Kidney (tissue), 14 donors: ENCODE measurements around the gene SH3BP5. TPM values are rescaled to one million over a fixed set of nuclear protein-coding genes. Genes with fewer than 3 reads are reported as not detected.

Experiments
- DNase-seq, 5 donors: peaks; one replicate each; pipeline ENCODE4 v3.0.0-alpha.2; 2013 to 2020
- FAIRE-seq: peaks from 2 replicates; lab custom pipeline; 2012; peaks lifted over from hg19 to GRCh38; lab: Jason Lieb, UNC
- H3K27ac ChIP-seq, 2 donors: one replicate each; pipeline ENCODE4 v1.7.0; 2013; ENCODE audit warnings: low read depth in 2 of 2, low read length in 2 of 2, inconsistent platforms in 1 of 2
- H3K27me3 ChIP-seq: one replicate; pipeline ENCODE4 v1.7.1; 2013; ENCODE audit warnings: low read length, inconsistent platforms; ENCODE audit not compliant: control insufficient read depth, insufficient read depth
- H3K36me3 ChIP-seq, 3 donors: one replicate each; pipeline versions ENCODE4 v1.7.0 to v1.7.1; 2013; ENCODE audit warnings: low read length in 3 of 3, control low read depth in 1 of 3, inconsistent platforms in 1 of 3; ENCODE audit not compliant: insufficient read depth in 3 of 3, control insufficient read depth in 2 of 3
- H3K4me1 ChIP-seq, 3 donors: one replicate each; pipeline versions ENCODE4 v1.7.0 to v1.7.1; 2013; ENCODE audit warnings: low read length in 3 of 3, inconsistent platforms in 1 of 3, low read depth in 1 of 3; ENCODE audit not compliant: control insufficient read depth in 2 of 3, insufficient read depth in 2 of 3
- H3K4me3 ChIP-seq, 3 donors: one replicate each; pipeline versions ENCODE4 v1.7.0 to v1.8.1; 2013; ENCODE audit warnings: low read length in 3 of 3, control low read depth in 1 of 3, inconsistent platforms in 1 of 3
- H3K9ac ChIP-seq, 3 donors: one replicate each; pipeline versions ENCODE4 v1.7.0 to v1.7.1; 2013; ENCODE audit warnings: low read length in 3 of 3, control low read depth in 1 of 3, inconsistent platforms in 1 of 3
- H3K9me3 ChIP-seq, 3 donors: one replicate each; pipeline versions ENCODE4 v1.7.0 to v1.7.1; 2013; ENCODE audit warnings: low read length in 3 of 3, control low read depth in 1 of 3, inconsistent platforms in 1 of 3; ENCODE audit not compliant: control insufficient read depth in 2 of 3, insufficient read depth in 1 of 3
- intact Hi-C: fragments of 100-400 bp; cut with DNase I; formaldehyde crosslinking; loops from one replicate; pipeline ENCODE4 v1.11.1; 2022
- polyA plus RNA-seq: library from polyadenylated mRNA; stranded (reverse); fragments of 350-450 nt; fragmentation: Illumina TruSeq; extraction: RNeasy Lipid Tissue Mini Kit (QIAGEN cat#74804); gene quantifications from one replicate; pipeline ENCODE4 v1.2.3, GENCODE V29; 2014; ENCODE audit warnings: low read depth, low replicate concordance; ENCODE audit not compliant: insufficient read depth
- total RNA-seq: library from RNA; stranded (reverse); fragmentation: NEBNext Ultra II Directional; extraction: Animal tissue kit (Norgen Biotek cat#: 25700); gene quantifications from one replicate; pipeline ENCODE4 v1.2.1, GENCODE V29; 2021
- TF ChIP-seq, protein P1 (sequence below): IDR thresholded peaks from 3 replicates; pipeline ENCODE4 v1.5.1; 2012; ENCODE audit warnings: mild to moderate bottlenecking, moderate library complexity, borderline replicate concordance; ENCODE audit not compliant: insufficient read depth; ENCODE audit errors: extremely low read depth
- donor health status: control.
- donor health status: control.
- donor health status: control.
- donor health status: control.
- donor health status: control.
- donor health status: DM: yes; HTN: yes; CAD: no.
- donor health status: Normal renal cell carcinoma (clear cell type).

The SH3BP5 gene
- total and polyA plus RNA-seq, 2 donors from 2014 or later = 39.1 to 109 TPM

DNA sequence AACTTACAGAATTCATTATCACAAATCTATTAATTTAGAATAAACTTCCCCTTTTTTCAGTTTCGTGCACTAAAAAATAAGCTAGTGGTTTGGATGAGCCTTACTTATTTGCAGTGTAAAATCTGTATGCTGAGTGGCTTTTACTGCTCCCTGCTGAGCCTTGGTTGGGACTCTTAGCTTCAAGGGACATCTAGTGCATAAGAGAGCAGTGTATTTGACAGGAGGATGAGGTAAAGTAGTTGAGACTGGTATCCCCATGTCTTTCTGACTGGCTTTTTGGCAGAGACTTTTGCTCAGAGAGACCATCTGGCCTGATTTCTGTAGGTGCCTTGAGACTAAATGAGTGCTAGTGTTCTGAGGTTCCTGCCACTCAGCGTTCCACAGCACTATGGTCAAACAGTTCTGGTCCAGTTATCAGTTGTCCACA lies 114.5 kb downstream of the SH3BP5 start:
- FAIRE-seq (no peak), DNase-seq (no peak)
- TF ChIP-seq, protein P1, sequence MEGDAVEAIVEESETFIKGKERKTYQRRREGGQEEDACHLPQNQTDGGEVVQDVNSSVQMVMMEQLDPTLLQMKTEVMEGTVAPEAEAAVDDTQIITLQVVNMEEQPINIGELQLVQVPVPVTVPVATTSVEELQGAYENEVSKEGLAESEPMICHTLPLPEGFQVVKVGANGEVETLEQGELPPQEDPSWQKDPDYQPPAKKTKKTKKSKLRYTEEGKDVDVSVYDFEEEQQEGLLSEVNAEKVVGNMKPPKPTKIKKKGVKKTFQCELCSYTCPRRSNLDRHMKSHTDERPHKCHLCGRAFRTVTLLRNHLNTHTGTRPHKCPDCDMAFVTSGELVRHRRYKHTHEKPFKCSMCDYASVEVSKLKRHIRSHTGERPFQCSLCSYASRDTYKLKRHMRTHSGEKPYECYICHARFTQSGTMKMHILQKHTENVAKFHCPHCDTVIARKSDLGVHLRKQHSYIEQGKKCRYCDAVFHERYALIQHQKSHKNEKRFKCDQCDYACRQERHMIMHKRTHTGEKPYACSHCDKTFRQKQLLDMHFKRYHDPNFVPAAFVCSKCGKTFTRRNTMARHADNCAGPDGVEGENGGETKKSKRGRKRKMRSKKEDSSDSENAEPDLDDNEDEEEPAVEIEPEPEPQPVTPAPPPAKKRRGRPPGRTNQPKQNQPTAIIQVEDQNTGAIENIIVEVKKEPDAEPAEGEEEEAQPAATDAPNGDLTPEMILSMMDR = no peak
- Histone ChIP-seq H3K36me3 (peaks cover 5 to 44% (median 35%) of the 10 kb centered on the region in 3 donors), H3K4me1 (no peaks in the 10 kb centered on the region), H3K27ac (no peak overlapping the region), H3K4me3 (no peak overlapping the region), H3K27me3 (no peaks in the 10 kb centered on the region), H3K9me3 (no peaks in the 10 kb centered on the region), H3K9ac (no peak overlapping the region)
- intact Hi-C loops = no loop called here

DNA sequence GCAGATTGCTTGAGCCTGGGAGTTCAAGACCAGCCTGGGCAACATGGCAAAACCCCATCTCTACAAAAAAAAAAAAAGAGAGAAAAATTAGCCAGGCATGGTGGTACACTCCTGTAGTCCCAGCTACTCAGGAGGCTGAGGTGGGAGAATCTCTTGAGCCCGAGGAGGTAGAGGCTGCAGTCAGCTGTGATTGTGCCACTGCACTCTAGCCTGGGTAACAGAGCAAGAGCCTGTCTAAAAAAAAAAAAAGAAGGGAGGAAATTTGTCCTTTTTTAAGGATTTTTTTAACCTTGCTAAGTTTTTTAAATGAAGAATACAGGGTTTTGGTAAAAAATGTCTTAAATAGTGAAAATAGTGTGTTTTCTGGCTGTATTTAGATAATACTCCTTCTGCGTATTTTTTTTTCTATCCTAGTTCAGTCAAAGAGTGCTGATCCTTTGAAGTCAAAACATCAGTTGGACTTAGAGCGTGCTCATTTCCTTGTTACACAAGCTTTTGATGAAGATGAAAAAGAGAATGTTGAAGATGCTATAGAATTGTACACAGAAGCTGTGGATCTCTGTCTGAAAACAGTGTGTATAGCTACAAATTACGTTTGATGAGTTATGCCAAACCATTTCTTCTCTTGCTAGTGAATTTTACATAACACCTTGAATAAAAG lies 115.2 kb downstream of the SH3BP5 start:
- Histone ChIP-seq H3K4me3 (no peak overlapping the region), H3K27me3 (no peaks in the 10 kb centered on the region), H3K9me3 (no peaks in the 10 kb centered on the region), H3K36me3 (peaks cover 3 to 43% (median 32%) of the 10 kb centered on the region in 3 donors), H3K27ac (no peak overlapping the region), H3K4me1 (no peaks in the 10 kb centered on the region), H3K9ac (no peak overlapping the region)
- intact Hi-C loops = no loop called here
- FAIRE-seq (no peak), DNase-seq (no peak)
- TF ChIP-seq, protein P1 = no peak

DNA sequence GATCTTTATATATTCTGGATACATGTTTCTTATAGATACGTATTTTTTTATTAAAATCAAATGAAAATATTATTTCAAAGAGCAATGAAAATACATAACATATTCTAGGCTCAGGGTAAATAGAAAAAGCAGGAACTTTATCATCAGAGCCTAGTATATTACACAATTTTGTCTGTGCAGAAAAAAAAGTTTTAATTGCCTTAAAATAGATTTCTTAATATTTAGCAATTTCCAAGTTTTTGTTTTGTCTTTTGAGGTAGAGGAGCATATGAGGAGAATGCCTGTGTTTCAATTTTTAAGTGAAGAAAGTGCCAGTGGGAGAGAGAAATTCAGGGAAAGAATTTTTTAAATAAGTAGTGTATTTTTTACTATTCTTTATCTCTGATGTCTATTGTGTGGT lies 115.9 kb downstream of the SH3BP5 start:
- H3K9ac ChIP-seq = no peak overlapping the region
- FAIRE-seq (no peak), DNase-seq (no peak)
- no peak overlapping the region for H3K4me3 ChIP-seq
- no peak overlapping the region for H3K27ac ChIP-seq
- no peaks in the 10 kb centered on the region for H3K4me1 ChIP-seq
- H3K36me3 ChIP-seq = peaks cover 4 to 42% (median 31%) of the 10 kb centered on the region in 3 donors
- H3K27me3 ChIP-seq = no peaks in the 10 kb centered on the region
- TF ChIP-seq, protein P1 = no peak
- no peaks in the 10 kb centered on the region for H3K9me3 ChIP-seq
- intact Hi-C loops = no loop called here

DNA sequence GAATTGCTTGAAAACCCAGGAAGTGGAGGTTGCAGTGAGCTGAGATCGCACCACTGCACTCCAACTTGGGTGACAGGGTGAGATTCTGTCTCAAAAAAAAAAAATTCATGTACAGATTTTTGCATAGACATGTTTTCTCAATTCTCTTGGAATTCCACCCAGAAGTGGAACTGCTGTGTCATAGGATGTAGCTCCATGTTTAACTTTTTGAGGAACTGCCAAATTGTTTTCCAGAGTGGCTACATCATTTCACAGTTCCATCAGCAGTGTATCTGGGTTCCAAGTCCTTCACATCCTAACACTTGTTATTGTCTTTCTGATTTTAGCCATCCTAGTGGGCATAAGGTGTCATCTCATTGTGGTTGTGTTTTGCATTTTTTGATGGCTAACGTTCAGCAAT lies 116.4 kb downstream of the SH3BP5 start:
- DNase-seq (no peak), FAIRE-seq (no peak)
- TF ChIP-seq, protein P1 = no peak
- Histone ChIP-seq H3K4me1 (no peaks in the 10 kb centered on the region), H3K36me3 (peaks cover 4 to 42% (median 31%) of the 10 kb centered on the region in 3 donors), H3K9ac (no peak overlapping the region), H3K4me3 (no peak overlapping the region), H3K9me3 (no peaks in the 10 kb centered on the region), H3K27ac (no peak overlapping the region), H3K27me3 (no peaks in the 10 kb centered on the region)
- intact Hi-C loops = no loop called here
